HEK293T (cell line): ENCODE results near the gene ATP10A.

Experiments used
- BHLHE40 ChIP-seq: fragments of 450-650 bp; IDR thresholded peaks from 2 replicates; pipeline ENCODE4 v1.6.1; 2016; ENCODE audit warnings: mild to moderate bottlenecking, moderate library complexity, borderline replicate concordance
- FOXM1 ChIP-seq: fragments of 450-650 bp; IDR thresholded peaks from 2 replicates; pipeline ENCODE4 v1.6.1; 2017; ENCODE audit warnings: mild to moderate bottlenecking, borderline replicate concordance

DNA sequence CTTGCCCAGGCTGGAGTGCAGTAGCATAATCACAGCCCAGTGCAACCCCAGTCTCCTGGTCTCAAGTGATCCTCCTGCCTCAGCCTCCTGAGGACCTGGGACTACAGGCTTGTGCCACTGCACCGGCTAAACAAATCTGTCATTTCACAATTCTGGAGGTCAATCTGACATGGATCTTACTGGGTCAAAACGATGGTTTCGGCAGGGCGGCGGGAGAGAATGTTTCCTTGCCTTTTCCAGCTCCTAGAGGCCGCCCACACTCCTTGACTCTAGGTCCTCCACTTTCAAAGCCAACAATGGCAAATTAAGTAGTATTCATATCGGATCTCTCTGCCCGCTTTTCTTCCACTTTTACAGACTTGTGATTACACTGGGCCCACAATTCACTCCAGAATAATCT, 14.8 kb downstream of the ATP10A start:
- TF ChIP-seq FOXM1 = no peak
- no peak for TF ChIP-seq BHLHE40
